GM12865 (cell line): ENCODE measurements around the gene KRT16.
"Not testable (repeated sequence)": the region's sequence is repeated elsewhere in the genome, so short reads cannot be mapped to it uniquely, and the experiment has no call there.

Experiments
- DNase-seq: peaks from one replicate; pipeline ENCODE4 v3.0.0; 2010; ENCODE audit warnings: low read depth
- H3K4me3 ChIP-seq: 2 replicates; pipeline ENCODE4 v1.5.1; 2011; ENCODE audit warnings: mild to moderate bottlenecking, low read depth, low read length, control low read depth
- CTCF ChIP-seq: IDR thresholded peaks from 2 replicates; pipeline ENCODE4 v1.5.1; 2011; ENCODE audit warnings: low read length, control low read depth, low read depth, inconsistent platforms; ENCODE audit not compliant: insufficient read depth; ENCODE audit errors: missing control alignments

The KRT16 gene

GRCh38 chr17:41613277-41614082, 913 bp upstream of the KRT16 start:
- H3K4me3 ChIP-seq: no peak overlapping the region
- no peak for TF ChIP-seq CTCF
- DNase-seq: no peak

- TF ChIP-seq CTCF: no peak
- no peak overlapping the region for H3K4me3 ChIP-seq
- DNase-seq: no peak
Observed at GRCh38 chr17:41610965-41611640, 1.5 kb downstream of the KRT16 start.

- not testable (repeated sequence) for H3K4me3 ChIP-seq, DNase-seq
- peak; percentile 21 for TF ChIP-seq CTCF
Observed at GRCh38 chr17:41610061-41610517, 2.5 kb downstream of the KRT16 start.

- H3K4me3 ChIP-seq, DNase-seq: not testable (repeated sequence)
Observed at GRCh38 chr17:41606930-41607329, 5.6 kb downstream of the KRT16 start.

- TF ChIP-seq CTCF: no peak
- DNase-seq: no peak
- H3K4me3 ChIP-seq: no peak overlapping the region
Observed at GRCh38 chr17:41602524-41602923, 10.0 kb downstream of the KRT16 start.

GRCh38 chr17:41600318-41600717, 12.2 kb downstream of the KRT16 start:
- H3K4me3 ChIP-seq: no peak overlapping the region
- TF ChIP-seq CTCF: no peak
- no peak for DNase-seq

GRCh38 chr17:41599680-41600079, 12.9 kb downstream of the KRT16 start:
- no peak for DNase-seq
- no peak for TF ChIP-seq CTCF
- no peak overlapping the region for H3K4me3 ChIP-seq
